DMS79 treated with DMSO at 0.1 percent for 48 hours (cell line): ENCODE data around the gene RNGTT.
"Not testable (repeated sequence)": the region's sequence is repeated elsewhere in the genome, so short reads cannot be mapped to it uniquely, and the experiment has no call there.

ENCODE experiments used
- DNase-seq: peaks from one replicate; lab custom pipeline; 2025; lab: John Stamatoyannopoulos, UW

Gene RNGTT

GRCh38 chr6:88808381-88808780, 155.0 kb downstream of the RNGTT start:
- no peak for DNase-seq

- DNase-seq, result no peak
These were observed 155.8 kb downstream of the RNGTT start for GRCh38 chr6:88807622-88808021.

DNA sequence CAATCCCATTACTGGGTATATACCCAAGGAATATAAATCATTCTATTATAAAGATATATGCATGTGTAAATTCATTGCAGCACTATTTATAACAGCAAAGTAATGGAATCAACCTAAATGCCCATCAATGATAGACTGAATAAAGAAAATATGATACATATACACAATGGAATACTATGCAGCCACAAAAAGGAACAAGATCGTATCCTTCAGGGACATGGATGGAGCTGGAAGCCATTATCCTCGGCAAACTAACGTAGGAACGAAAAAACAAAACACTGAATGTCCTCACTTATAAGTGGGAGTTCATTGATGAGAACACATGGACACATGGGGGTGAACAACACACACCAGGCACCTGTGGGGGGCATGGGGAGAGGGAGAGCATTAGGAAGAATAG, 156.7 kb downstream of the RNGTT start:
- no peak for DNase-seq

DNA sequence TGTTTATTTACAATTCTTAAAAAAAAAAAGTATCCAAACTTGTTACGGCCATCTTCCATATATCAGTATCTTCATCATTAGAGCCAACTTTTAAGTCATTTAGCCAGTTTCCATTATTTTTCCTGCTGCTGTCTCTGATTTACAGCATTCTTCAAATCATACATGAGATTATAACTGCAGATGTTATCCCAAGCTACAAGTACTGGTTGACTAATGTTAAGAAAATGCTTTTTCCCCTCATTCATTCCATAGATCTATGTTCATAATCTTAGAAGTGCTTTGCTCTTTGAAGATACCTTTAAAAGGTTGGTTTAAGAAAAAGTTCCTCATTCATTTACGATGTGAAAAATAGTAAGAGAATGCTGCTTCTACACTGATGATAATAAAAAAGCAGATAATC, 158.7 kb downstream of the RNGTT start:
- DNase-seq, result no peak

DNA sequence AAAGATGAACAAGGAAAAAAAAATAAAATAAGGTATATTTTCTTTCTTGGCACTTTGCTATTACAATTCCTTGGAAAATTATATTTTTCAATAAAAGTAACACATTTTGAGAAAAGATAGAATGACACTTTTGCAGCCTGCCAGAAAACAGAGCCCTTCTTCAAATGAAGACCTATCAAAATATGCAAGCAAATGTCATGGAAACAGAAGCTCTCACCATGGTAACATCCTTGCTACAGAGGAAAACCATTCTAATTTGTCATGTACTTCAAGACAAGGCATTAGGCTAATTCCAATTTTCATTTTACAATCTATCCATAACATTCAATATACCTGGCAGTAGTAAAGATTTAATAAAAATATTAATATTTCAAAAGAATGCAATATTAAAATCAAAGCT, 177.9 kb downstream of the RNGTT start:
- no peak for DNase-seq

DNA sequence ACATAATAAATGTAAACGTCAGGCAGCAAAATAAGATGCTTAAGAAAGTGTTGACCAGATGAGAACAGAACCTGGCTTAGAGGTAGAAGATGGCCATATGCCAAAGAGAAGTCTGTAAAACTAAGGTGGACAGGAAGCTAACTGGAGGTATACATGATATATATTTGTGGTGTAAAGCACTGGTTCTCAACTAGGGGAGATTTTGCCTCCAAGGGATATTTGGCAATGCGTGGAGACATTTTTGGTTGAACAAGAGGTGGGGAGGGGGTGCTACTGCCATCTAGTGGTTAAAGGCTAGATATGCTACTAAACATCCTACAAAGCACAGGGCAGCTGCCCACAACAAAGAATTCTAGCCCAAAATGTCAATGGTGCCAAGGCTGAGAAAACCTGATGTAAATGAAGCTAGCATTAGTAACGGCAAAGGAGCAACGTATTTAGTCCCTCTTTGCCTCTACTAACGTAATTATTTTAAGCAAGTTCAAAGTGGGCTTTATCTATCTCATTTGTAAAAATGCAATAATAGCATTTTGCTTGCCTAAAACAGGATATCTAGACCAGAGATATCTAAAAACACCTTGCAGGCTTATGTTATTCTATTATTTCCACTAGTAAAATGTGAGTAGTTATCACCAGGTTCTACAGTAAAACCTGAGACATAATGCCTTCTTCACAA, 182.6 kb downstream of the RNGTT start:
- DNase-seq, result peak; percentile 51

DNA sequence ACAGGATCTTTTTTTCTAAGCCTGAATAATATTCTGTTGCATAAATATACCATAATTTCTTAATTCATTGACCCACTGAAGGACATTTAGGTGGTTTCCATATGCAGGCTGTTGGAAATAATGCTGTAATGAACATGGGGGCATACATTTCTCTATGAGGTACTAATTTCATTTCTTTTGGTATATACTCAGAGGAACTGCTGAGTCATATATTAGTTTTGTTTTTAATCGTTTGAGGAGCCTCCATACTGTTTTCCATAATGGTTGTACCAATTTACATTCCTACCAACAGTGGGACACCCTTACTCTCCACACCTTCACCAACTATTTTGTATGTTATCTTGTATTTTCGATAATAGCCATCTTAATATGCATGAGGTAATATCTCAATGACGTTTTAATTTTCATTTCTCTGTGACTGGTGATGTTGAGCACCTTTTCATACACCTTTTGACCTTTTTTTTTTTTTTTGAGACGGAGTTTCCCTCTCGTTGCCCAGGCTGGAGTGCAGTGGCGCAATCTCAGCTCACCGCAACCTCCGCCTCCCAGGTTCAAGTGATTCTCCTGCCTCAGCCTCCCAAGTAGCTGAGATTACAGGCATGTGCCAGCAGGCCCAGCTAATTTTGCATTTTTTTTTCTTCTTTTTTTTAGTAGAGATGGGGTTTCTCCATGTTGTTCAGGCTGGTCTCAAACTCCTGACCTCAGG, 187.4 kb downstream of the RNGTT start:
- no peak for DNase-seq

DNA sequence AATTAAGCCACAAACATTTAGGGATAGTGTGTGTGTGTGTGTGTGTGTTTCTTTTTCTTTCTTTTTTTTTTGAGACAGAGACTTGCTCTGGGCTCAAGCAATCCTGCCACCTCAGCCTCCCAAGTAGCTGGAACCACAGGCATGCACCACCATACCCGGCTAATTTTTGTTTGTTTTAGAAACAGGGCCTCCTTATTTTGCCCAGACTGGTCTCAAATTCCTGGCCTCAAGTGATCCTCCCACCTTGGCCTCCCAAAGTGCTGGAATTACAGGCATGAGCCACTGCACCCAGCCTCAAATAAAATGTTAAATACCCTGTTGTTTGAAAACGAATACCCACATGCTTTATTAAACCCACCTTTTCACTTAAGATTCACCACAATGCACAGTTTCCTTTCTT, 195.3 kb downstream of the RNGTT start:
- not testable (repeated sequence) for DNase-seq

GRCh38 chr6:88764081-88764480, 199.3 kb downstream of the RNGTT start:
- DNase-seq, result no peak

DNA sequence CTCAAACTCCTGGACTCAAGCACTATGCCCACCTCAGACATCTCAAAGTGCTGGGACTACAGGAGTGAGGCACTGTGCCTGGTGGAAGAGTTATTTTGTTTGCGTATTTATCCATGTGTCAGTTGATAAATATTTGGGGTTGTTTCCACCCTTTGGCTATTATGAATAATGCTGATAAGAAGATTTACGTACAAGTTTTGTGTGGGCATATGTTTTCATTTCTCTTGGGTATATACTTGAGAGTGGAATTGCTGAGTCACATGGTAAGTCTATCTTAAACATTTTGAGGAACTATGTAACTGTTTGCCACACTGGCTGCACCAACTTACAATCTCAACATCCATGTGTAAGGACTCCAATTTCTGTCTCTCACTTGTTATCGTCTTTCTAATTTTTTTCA, 200.3 kb downstream of the RNGTT start:
- DNase-seq, result no peak

DNA sequence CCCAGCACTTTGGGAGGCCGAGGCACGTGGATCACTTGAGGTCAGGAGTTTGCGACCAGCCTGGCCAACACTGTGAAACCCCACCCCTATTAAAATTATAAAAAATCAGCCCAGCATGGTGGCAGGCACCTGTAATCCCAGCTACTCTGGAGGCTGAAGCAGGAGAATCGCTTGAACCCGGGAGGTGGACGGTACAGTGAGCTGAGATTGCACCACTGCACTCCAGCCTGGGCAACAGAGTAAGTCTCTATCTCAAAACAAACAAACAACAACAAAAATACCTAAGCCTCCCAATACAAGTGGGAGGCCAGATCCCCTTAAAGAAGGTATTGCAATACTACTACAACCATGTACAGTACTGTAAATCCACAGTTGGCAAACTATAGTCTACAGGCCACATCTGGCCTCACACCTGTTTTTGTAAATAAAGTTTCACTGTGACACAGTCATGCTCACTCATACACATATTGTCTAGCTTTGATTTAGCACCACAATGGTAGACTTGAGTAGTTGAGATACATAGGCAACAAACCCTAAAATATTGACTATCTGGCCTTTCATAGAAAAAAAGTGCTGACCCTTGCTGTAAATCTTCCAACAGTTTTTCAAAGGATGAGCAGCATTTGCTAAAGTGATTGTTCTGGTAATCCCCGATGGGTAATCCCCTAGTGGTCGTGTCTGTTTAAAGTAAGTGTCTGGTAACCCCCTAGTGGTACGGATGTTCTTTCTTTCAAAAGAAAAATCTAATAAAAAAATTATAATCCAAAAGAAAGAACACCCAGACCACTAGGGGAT, 202.0 kb downstream of the RNGTT start:
- no peak for DNase-seq

DNA sequence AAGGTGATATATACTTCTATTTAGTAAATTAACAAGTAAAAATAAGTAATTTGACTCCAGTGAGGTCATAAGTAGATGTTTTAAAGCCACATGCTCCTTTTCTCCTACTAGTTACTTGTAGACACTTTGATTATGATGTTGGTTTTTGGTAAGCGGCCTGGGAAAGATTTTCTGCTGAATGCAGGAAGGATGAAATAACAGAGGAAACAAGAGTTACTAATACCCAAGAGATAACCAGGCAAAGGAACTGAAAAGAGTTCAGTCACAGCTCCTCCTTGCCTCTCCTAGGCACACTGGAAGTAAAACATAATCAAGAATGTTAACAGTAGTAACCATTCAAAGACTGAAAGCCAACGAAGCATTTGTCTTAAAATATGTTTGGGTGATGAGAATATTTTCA, 203.3 kb downstream of the RNGTT start:
- DNase-seq, result no peak

DNA sequence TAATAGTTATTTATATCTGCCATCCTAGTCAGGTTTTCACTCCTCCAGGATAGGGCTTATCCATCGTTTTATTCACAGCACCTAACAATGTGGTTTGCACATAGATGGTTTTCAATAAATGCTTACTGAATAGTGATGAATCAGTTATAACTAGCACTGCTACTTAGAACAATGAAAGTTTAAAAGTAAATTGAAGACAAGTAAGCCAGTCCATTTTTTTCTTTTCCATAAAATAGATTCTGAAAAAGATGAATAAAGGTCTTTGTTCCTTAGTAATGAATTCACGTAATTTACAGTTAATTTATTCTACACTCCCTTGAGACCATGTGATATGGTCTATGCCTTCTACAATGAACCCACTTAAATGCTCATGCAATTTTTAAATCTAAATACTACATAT, 212.5 kb downstream of the RNGTT start:
- no peak for DNase-seq

GRCh38 chr6:88749849-88750248, 213.6 kb downstream of the RNGTT start:
- DNase-seq, result no peak

DNA sequence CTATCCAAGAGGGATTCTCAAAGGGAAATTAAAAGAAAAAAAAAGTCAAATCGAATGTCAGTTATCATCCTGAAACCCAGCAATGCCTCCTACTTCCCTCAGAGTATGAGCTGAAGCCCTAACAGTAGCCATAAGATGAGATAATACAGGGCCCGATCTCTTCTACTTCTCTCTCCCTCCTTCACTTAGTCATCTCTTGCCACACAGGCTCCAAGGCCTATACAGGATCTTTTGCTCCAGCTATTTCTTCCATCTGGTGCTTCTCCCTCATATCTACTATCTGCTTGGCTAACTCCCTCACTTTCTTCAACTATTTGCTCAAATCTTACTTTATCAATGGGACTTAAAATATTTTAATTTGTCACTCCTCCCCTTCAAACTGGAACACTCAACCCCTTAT, 215.3 kb downstream of the RNGTT start:
- DNase-seq, result no peak

DNA sequence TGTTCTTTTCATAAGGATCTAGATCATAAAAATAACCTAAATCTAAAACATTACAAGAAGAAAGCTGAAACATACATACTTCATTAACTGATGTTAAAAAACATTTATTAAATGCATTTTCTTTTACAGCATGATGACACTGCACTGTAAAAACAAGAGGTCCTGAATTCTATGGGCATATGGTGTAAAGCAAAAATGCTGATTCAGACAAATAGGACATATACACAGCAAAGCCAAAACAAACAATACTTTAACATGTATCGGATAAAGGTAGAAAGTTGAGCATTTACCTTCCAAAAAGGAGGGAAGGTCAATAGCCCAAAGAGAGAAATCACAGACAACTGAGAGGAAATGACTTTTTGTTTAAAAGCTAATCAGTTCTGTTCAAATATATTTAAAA, 221.5 kb downstream of the RNGTT start:
- DNase-seq, result no peak

DNA sequence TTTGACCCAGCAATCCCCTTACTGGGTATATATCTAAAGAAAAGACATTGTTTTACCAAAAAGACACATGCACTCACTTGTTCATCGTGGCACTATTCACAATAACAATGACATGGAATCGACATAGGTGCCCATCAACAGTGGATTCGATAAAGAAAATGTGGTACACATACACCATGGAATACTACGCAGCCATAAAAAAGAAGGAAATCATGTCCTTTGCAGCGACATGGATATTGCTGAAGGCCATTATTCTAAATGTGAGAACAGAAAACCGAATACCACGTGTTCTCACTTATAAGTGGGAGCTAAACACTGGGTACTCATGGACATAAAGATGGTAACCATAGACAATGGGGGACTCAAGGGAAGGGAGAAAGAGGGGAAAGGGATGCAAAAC, 222.3 kb downstream of the RNGTT start:
- no peak for DNase-seq

GRCh38 chr6:88734544-88734943, 228.9 kb downstream of the RNGTT start:
- DNase-seq, result no peak

DNA sequence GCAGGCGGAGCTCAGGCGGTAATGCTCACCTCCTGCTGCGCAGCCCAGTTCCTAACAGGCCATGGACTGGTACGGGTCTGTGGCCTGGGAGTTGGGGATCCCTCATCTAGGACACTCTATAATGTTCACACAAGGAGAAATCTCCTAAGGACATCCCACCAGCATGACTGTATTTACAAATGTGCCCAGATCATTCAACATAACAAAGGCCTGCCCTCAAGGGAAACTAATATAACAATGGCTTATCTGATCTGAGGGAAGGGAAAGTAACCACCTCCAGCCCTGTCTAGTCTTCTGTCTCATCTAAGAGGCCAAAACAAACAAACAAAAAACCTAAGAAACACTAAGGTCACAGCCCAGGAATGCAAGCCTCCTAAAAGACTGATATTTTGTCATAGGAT, 232.8 kb downstream of the RNGTT start:
- no peak for DNase-seq

- DNase-seq, result no peak
These were observed 234.7 kb downstream of the RNGTT start for GRCh38 chr6:88728756-88729155.

DNA sequence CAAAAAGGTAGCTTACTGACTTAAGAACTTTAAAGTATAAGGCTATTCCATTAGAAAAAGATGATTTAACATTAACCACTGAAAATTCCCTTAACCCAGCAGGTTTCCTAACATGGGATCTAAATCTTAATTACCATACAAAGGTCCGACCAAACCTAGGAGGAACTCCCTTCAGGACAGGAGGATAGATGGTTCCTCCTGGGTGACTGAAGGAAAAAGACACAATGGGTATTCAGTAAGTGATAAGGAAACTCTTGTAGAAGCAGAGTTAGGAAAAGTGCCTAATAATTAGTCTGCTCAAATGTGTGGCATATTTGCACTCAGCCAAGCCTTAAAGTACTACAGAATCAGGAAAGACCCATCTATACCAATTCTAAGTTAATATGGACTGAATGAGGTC, 237.0 kb downstream of the RNGTT start:
- not testable (repeated sequence) for DNase-seq

DNA sequence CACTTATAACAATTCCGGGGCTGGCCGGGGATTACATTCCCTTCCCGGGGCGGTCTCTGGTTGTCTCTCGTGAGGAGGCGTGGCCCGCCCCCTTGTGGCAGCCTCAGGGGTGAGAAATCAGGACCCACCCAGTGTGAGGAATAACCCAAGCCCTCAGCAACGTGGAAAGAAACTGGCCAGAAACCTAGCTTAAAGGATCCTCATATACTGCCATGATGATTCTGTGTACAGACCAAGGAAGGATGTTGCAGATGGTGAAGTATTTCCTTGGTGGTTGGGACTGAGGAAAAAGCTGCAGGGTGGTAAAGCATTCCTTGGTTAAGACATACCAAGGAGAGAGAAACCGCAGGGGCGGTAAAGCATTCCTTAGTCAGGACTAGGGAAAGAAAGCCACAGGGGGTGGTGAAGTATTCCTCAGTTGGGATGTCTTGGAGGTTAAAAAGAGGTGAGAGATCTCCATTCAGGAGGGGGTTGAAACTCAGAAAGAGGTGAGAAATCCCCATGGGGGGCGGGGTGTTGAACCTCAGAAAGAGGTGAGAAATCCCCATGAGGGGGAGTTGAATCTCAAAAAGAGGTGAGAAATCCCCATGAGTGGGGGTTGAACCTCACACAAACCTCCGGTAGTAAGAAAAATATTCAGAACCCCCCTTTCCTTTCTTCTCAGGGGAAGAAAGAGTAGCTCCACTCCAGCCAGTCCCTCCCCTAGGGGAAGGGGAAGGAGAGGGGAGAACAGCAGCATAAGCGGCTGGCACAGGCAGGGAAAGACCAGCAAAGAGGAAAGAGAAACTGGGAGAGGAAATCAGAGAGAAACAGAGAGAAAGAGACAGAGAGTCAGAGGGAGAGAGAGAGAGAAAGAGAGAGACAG, 238.1 kb downstream of the RNGTT start:
- DNase-seq, result no peak
